IMR-90 (cell line): ENCODE measurements around the gene KCNK6. TPM values are rescaled to one million over a fixed set of nuclear protein-coding genes. Genes with fewer than 3 reads are reported as not detected.

Experiments
- ATAC-seq: fragments of 200-7000 bp; cut with Tn5 transposase; 2 replicates; pipeline ENCODE4 v1.9.1; 2020; ENCODE audit warnings: low read depth, mild to moderate bottlenecking, moderate library complexity
- BruUV-seq: library from RNA; stranded (reverse); fragments of 400-500 nt; replicated peaks from 2 replicates; lab custom pipeline; 2021; lab: Mats Ljungman, UMichigan
- CTCF ChIA-PET: fragments of 300-600 bp; formaldehyde crosslinking; extraction: SDS; loops from one replicate; lab custom pipeline; 2021; ENCODE audit warnings: antibody characterized with exemption; lab: Yijun Ruan, JAX
- POLR2A ChIA-PET: fragments of 300-600 bp; sonication (Branson Sonifier 250); formaldehyde crosslinking; loops from one replicate; lab custom pipeline; 2022; ENCODE audit warnings: antibody characterized with exemption; ENCODE audit not compliant: unreplicated experiment; lab: Charles Lee
- DNase-seq: peaks from one replicate; pipeline ENCODE4 v3.0.0; 2013
- H2AFZ ChIP-seq: replicated peaks from 2 replicates; pipeline ENCODE3; 2013; ENCODE audit warnings: low read length, mild to moderate bottlenecking; ENCODE audit not compliant: poor library complexity
- H2AK5ac ChIP-seq: 2 replicates; pipeline ENCODE4 v1.6.1; 2013; ENCODE audit warnings: low read depth, low read length, inconsistent platforms
- H2AK9ac ChIP-seq: replicated peaks from 2 replicates; pipeline ENCODE3; 2013; ENCODE audit warnings: mild to moderate bottlenecking, low read depth, low read length, moderate library complexity; ENCODE audit not compliant: poor library complexity
- H2BK120ac ChIP-seq: 2 replicates; pipeline ENCODE4 v1.6.1; 2013; ENCODE audit warnings: low read depth, low read length, inconsistent platforms
- H2BK15ac ChIP-seq: 3 replicates; pipeline ENCODE4 v1.6.1; 2013; ENCODE audit warnings: low read depth, low read length, inconsistent platforms
- H2BK20ac ChIP-seq: 2 replicates; pipeline ENCODE4 v1.6.1; 2013; ENCODE audit warnings: low read depth, mild to moderate bottlenecking, inconsistent platforms, low read length, moderate library complexity
- H2BK5ac ChIP-seq: 2 replicates; pipeline ENCODE4 v1.6.1; 2013; ENCODE audit warnings: mild to moderate bottlenecking, low read depth, low read length, inconsistent platforms; ENCODE audit not compliant: poor library complexity, severe bottlenecking
- H3K14ac ChIP-seq: replicated peaks from 2 replicates; pipeline ENCODE4 v1.6.1; 2013; ENCODE audit warnings: low read depth, low read length, inconsistent platforms
- H3K18ac ChIP-seq: 2 replicates; pipeline ENCODE4 v1.6.1; 2013; ENCODE audit warnings: low read depth, low read length, control low read depth
- H3K23ac ChIP-seq: 2 replicates; pipeline ENCODE4 v1.6.1; 2013; ENCODE audit warnings: low read depth, low read length, inconsistent platforms
- H3K27ac ChIP-seq: 2 replicates; pipeline ENCODE4 v1.5.1; 2013; ENCODE audit warnings: mild to moderate bottlenecking, control low read depth, low read length; ENCODE audit not compliant: insufficient read depth
- H3K27me3 ChIP-seq: 2 replicates; pipeline ENCODE4 v1.6.1; 2013; ENCODE audit warnings: low read length; ENCODE audit not compliant: control insufficient read depth, insufficient read depth
- H3K36me3 ChIP-seq: 2 replicates; pipeline ENCODE4 v1.6.1; 2013; ENCODE audit warnings: low read length, mixed read lengths; ENCODE audit not compliant: control insufficient read depth, insufficient read depth
- H3K4ac ChIP-seq: 2 replicates; pipeline ENCODE4 v1.6.1; 2013; ENCODE audit warnings: low read depth, low read length, inconsistent platforms
- H3K4me1 ChIP-seq: 2 replicates; pipeline ENCODE4 v1.6.1; 2013; ENCODE audit warnings: low read length, mixed read lengths; ENCODE audit not compliant: control insufficient read depth, insufficient read depth
- H3K4me2 ChIP-seq: 2 replicates; pipeline ENCODE4 v1.6.1; 2013; ENCODE audit warnings: low read depth, mild to moderate bottlenecking, control low read depth, low read length, moderate library complexity
- H3K4me3 ChIP-seq: 2 replicates; pipeline ENCODE4 v1.5.1; 2013; ENCODE audit warnings: low read depth, mild to moderate bottlenecking, control low read depth, low read length, moderate library complexity; ENCODE audit not compliant: insufficient read depth
- H3K56ac ChIP-seq: 2 replicates; pipeline ENCODE4 v1.6.1; 2013; ENCODE audit warnings: low read length, inconsistent platforms; ENCODE audit not compliant: insufficient read depth; ENCODE audit errors: extremely low read depth
- H3K79me1 ChIP-seq, 2 experiments: 2 replicates each; pipeline ENCODE4 v1.6.1; 2013; ENCODE audit warnings: low read length in 2 of 2, inconsistent platforms in 1 of 2, low read depth in 1 of 2
- H3K9ac ChIP-seq: 2 replicates; pipeline ENCODE4 v1.6.1; 2013; ENCODE audit warnings: low read depth, low read length, control low read depth
- H3K9me1 ChIP-seq: 2 replicates; pipeline ENCODE4 v1.6.1; 2013; ENCODE audit warnings: low read length, inconsistent platforms; ENCODE audit not compliant: insufficient read depth
- H3K9me3 ChIP-seq: 2 replicates; pipeline ENCODE4 v1.6.1; 2013; ENCODE audit warnings: low read length; ENCODE audit not compliant: control insufficient read depth, insufficient read depth
- H4K20me1 ChIP-seq: 2 replicates; pipeline ENCODE4 v1.6.1; 2013; ENCODE audit warnings: low read length, inconsistent platforms; ENCODE audit not compliant: insufficient read depth
- H4K5ac ChIP-seq: 2 replicates; pipeline ENCODE4 v1.6.1; 2013; ENCODE audit warnings: mild to moderate bottlenecking, low read depth, low read length, control low read depth
- H4K8ac ChIP-seq, 2 experiments: 2 replicates each; pipeline ENCODE4 v1.6.1; 2013; ENCODE audit warnings: low read depth in 2 of 2, low read length in 2 of 2, control low read depth in 1 of 2, inconsistent platforms in 1 of 2
- H4K91ac ChIP-seq: 2 replicates; pipeline ENCODE4 v1.6.1; 2013; ENCODE audit warnings: low read depth, low read length, inconsistent platforms; ENCODE audit not compliant: insufficient read depth
- CHD1 ChIP-seq: IDR thresholded peaks from 2 replicates; pipeline ENCODE4 v1.6.1; 2012; ENCODE audit warnings: low read depth, low read length, improper control_type of control experiment
- ELK1 ChIP-seq: fragments of 150-350 bp; IDR thresholded peaks from 2 replicates; pipeline ENCODE4 v1.6.1; 2016; ENCODE audit warnings: low read depth, mild to moderate bottlenecking, low read length, moderate library complexity, borderline replicate concordance
- MAFK ChIP-seq: IDR thresholded peaks from 2 replicates; pipeline ENCODE4 v1.6.1; 2012; ENCODE audit warnings: low read depth, low read length, improper control_type of control experiment
- WGBS, 2 experiments: methylation state at CpG; one replicate each; pipeline versions ENCODE4 v1.1.5 to v1.1.7; 2013; ENCODE audit warnings: missing lambda C conversion rate in 2 of 2; ENCODE audit not compliant: insufficient read length in 1 of 2; ENCODE audit errors: extremely low coverage in 2 of 2; 5-methylcytosine and 5-hydroxymethylcytosine counted together
- dilution Hi-C: fragments of 300-500 bp; cut with HindIII; formaldehyde crosslinking; loops from one replicate; pipeline ENCODE4 v1.14.3; 2018; ENCODE audit warnings: low sequenced_read_pairs; ENCODE audit not compliant: unreplicated experiment
- in situ Hi-C: fragments of 300-500 bp; cut with MboI; formaldehyde crosslinking; loops from 3 replicates; pipeline ENCODE4 v1.14.3; 2019; ENCODE audit warnings: low sequenced_read_pairs, inconsistent platforms, mixed read lengths
- intact Hi-C: fragments of 100-400 bp; cut with micrococcal nuclease; formaldehyde crosslinking; loops from 2 replicates; pipeline ENCODE4 v1.10.0; 2022
- polyA plus RNA-seq, 3 experiments: library from polyadenylated mRNA; depleted of rRNA; stranded (reverse); fragments of >200 nt; gene quantifications; 2 replicates each; pipeline ENCODE4 v1.2.3, GENCODE V29; 2012; ENCODE audit warnings: low replicate concordance in 1 of 3
- total RNA-seq: library from RNA; depleted of rRNA; stranded (reverse); fragments of >200 nt; gene quantifications from 2 replicates; pipeline ENCODE4 v1.2.3, GENCODE V29; 2012

KCNK6 gene
- total and polyA plus RNA-seq, 2 of the 4 experiments (the other 2 are of a cell fraction) = 2.7 to 4.5 TPM

- ATAC-seq = no peak
- intact Hi-C loops (no loop called here), in situ Hi-C loops (no loop called here), dilution Hi-C loops (no loop called here)
- Histone ChIP-seq H3K4me1 (peaks cover 12% of the 10 kb centered on the region), H3K4me3 (no peak overlapping the region), H2BK5ac (no peak overlapping the region), H2AK5ac (no peak overlapping the region), H3K4me2 (no peak overlapping the region), H3K23ac (no peak overlapping the region), H2BK20ac (no peak overlapping the region), H3K9me1 (peaks cover 24% of the 10 kb centered on the region), H2BK120ac (no peak overlapping the region), H2AFZ (no peak overlapping the region), H3K4ac (no peak overlapping the region), H2BK15ac (no peak overlapping the region), H2AK9ac (no peak overlapping the region), H4K5ac (no peak overlapping the region), H3K9ac (no peak overlapping the region), H3K79me1 (peaks cover 24 to 68% of the 10 kb centered on the region in 2 experiments; a peak in 3 of 4 replicates), H4K20me1 (peaks cover 56% of the 10 kb centered on the region), H3K27ac (no peak overlapping the region), H3K27me3 (no peaks in the 10 kb centered on the region), H3K36me3 (peaks cover 39% of the 10 kb centered on the region), H3K18ac (no peak overlapping the region), H4K8ac (no peak overlapping the region), H3K14ac (no peak overlapping the region), H3K56ac (no peak overlapping the region), H3K9me3 (no peaks in the 10 kb centered on the region), H4K91ac (no peak overlapping the region)
- no TSS peak for BruUV-seq
- DNase-seq = no peak
- no CpG with 5 or more reads among the region's 4 CpGs for WGBS, 2 experiments
- ChIA-PET CTCF (no interaction called here), POLR2A (no interaction called here)
- TF ChIP-seq CHD1 (no peak), ELK1 (no peak), MAFK (no peak)
These were observed 57.4 kb downstream of the KCNK6 start for GRCh38 chr19:38377052-38377451.
